Measurements from ENCODE around the gene NXN.

DNA sequence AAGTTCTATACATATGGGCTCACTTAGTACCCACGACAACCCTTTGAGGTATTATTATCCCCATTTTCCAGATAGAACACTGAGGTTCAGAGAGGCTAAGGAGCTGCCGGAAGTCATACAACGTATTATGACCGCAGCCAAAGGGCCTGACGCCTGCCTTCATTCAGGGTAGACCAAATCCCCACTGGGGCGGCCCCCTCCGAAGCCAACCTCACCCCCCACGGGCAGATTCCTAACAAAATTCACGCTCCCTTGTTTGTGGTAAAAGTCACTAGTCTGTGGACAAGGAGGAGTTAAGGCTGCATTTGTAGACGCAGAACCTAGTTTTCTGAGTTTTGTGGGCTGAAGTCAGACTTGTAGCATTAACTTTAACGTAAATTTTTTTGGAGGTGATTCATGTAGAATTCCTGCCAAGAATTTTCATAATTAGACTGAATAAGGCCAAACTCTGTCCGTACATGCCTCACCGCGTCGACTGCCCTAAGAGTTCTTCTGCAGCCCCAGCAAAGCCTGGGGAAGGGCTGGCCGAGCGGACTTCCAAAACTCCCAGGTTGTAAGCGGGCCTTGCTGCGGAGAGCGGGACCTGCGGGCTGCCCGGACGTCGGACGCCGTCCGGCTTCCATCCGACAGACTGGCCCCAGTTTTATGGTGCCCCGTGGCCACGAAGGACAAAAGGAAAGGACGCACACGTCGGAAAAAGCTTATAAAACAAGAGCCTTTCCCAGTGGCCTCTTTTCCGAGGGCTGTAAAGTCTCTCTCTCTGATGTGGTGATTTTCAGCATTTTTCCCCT is 75.7 kb downstream of the NXN start:
- no peak for TF ChIP-seq POLR2A (IDR thresholded peaks at IDR 0.05; ENCODE audit: low read depth, low read length)
- TF ChIP-seq POLR2AphosphoS5 (IDR thresholded peaks at IDR 0.05; ENCODE audit: low read depth, low read length) = no peak
- no peak for TF ChIP-seq TAF1 (IDR thresholded peaks at IDR 0.05; ENCODE audit: borderline replicate concordance, low read depth, low read length)
